Skin epidermis (tissue), 12 donors: ENCODE results near the gene RBBP4.

Experiments used
- H3K27ac ChIP-seq, 21 experiments: fragments of 200-600 bp; sonication (generic) in 11 of 21; one replicate each; pipeline ENCODE4 v1.5.0; 2020; ENCODE audit warnings: mild to moderate bottlenecking in 3 of 21, inconsistent platforms in 2 of 21, moderate library complexity in 2 of 21
- H3K4me3 ChIP-seq, 7 experiments: fragments of 200-600 bp; sonication (generic) in 2 of 7; one replicate each; pipeline ENCODE4 v1.5.0; 2020; ENCODE audit warnings: inconsistent platforms in 2 of 7, mild to moderate bottlenecking in 2 of 7, moderate library complexity in 1 of 7

The RBBP4 gene

DNA sequence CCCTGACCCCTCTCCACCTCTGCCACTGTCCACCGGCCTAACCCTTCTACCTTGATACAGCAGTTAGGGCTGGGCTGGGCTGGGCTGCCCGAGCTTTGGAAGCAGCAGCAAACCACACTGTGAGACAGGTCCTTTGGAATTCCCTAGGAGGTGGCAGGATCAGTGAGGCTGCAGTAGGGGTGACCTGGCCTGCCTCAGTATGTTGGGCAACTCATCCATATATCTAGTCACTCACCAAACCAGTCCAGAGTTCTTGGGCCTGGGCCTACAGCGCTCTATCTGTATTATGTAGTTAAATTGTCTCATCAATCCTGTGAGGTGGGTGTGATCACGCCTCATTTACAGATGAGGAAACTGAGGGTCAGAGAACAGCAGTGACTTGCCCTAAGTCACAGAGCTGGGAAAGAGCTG, 64.9 kb downstream of the RBBP4 start:
- Histone ChIP-seq H3K27ac (peak overlapping the region in 19 of 21 experiments; percentile 9 to 86 (median 75)), H3K4me3 (no peak overlapping the region)

- peak overlapping the region in 19 of 21 experiments; percentile 43 to 86 (median 75) for H3K27ac ChIP-seq
- H3K4me3 ChIP-seq = no peak overlapping the region
These were observed 65.5 kb downstream of the RBBP4 start for GRCh38 chr1:32716312-32717148.

GRCh38 chr1:32717503-32717902, 66.5 kb downstream of the RBBP4 start:
- peak overlapping the region in 6 of 21 experiments; percentile 28 to 86 (median 68) for H3K27ac ChIP-seq
- no peak overlapping the region for H3K4me3 ChIP-seq

- no peak overlapping the region for H3K4me3 ChIP-seq
- H3K27ac ChIP-seq = no peak overlapping the region
These were observed 67.0 kb downstream of the RBBP4 start for GRCh38 chr1:32718036-32718435.

DNA sequence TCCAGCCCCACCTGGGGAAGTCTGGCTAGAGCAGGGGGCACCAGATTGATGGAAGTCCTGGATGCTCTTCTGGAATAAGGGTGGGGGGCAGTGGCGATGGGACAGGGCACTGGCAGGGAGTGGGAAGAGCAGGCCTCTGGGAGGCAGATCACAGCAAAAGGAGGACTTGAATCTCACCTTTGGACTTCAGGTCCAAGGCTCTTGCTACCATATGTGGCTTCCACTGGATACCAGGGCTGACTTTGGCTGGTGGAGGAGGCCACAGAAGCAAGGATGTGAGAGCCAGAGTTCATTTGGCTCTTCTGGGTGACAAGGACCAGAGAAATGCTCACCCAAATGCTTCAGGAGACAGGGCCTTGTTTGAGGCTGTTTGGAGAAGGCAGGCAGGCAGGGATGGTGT, 67.5 kb downstream of the RBBP4 start:
- no peak overlapping the region for H3K27ac ChIP-seq
- no peak overlapping the region for H3K4me3 ChIP-seq

- H3K27ac ChIP-seq = no peak overlapping the region
- H3K4me3 ChIP-seq = no peak overlapping the region
These were observed 68.8 kb downstream of the RBBP4 start for GRCh38 chr1:32719681-32720275.

GRCh38 chr1:32724678-32725614, 73.9 kb downstream of the RBBP4 start:
- H3K27ac ChIP-seq = peak overlapping the region in 17 of 21 experiments; percentile 25 to 80 (median 64)
- H3K4me3 ChIP-seq = peak overlapping the region in 2 of 7 experiments; percentile 3 to 11

DNA sequence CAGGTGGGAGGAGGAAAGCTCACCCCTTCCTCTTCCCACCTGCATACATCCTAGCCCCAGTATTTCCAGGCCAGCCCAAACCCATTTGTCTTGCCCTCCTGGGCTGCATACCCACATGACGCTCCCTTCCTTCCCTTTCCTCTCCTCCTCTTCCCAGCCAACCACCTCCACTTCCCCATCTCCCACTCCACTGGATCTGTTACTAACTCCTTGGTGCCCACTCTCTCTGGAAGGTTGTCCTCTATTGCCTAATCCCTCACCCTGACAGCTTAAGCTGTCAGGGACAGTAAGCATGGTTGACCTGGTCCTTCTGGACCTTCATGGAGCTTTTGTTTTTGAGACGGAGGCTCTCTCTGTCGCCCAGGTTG, 74.6 kb downstream of the RBBP4 start:
- Histone ChIP-seq H3K27ac (peak overlapping the region in 15 of 21 experiments; percentile 25 to 80 (median 64)), H3K4me3 (no peak overlapping the region)

- Histone ChIP-seq H3K4me3 (no peak overlapping the region), H3K27ac (no peak overlapping the region)
These were observed 76.9 kb downstream of the RBBP4 start for GRCh38 chr1:32727876-32728275.

- Histone ChIP-seq H3K27ac (no peak overlapping the region), H3K4me3 (no peak overlapping the region)
These were observed 77.5 kb downstream of the RBBP4 start for GRCh38 chr1:32728413-32729077.

- peak overlapping the region in 2 of 21 experiments; percentile 35 for H3K27ac ChIP-seq
- no peak overlapping the region for H3K4me3 ChIP-seq
These were observed 78.4 kb downstream of the RBBP4 start for GRCh38 chr1:32729254-32730046.

DNA sequence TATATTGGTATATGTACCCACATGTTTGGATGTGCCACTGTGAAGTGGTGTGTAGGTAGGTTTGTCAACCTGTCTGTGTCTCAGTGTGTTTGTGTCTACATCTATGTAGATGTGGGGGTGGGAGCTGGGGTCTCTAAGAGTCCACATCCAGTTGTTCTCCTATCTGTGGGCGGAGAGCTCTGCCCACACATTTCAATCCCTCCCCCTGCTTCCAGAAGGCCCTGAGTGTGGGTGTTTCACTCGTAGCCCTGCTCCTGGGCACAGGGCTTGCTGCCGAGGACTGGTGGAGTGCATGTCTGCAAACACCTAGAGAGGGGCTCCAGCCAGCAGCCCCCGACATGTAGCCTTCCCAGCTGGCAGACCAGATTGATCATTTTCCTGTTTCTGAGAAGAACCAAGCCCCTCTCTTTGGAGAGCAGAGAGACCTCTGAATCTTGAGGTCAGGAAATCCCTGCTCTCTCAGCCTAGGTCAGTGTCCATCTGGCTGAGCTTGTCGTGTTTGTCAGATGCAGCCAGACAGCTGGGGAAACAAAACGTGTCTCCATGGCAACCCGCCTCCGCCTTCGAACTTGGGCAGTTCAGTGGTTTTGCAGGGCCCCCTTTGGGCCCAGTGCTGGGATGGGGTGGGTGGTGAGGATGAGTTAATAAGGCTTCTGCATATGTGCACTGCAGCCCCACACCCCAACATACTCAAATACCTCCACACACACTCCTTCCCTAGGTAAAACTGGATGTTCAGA, 82.7 kb downstream of the RBBP4 start:
- H3K27ac ChIP-seq = no peak overlapping the region
- no peak overlapping the region for H3K4me3 ChIP-seq
